ENCODE results near the gene LRRC74B.
"Not testable (repeated sequence)": the region's sequence is repeated elsewhere in the genome, so short reads cannot be mapped to it uniquely, and the experiment has no call there.

LRRC74B gene

GRCh38 chr22:21032037-21032867 is 13.5 kb upstream of the LRRC74B start, which contains the start of gene SLC7A4:
TSS of gene SLC7A4 (minus strand) at chr22:21032561. CDS start at chr22:21031812, 749 bp downstream.
- DNase-seq, result no peak

- DNase-seq, result no peak
Measured at GRCh38 chr22:21032868-21033688, 12.7 kb upstream of the LRRC74B start.

- DNase-seq, result no peak
Measured at GRCh38 chr22:21033895-21034294, 11.9 kb upstream of the LRRC74B start.

- DNase-seq, result no peak
Measured at GRCh38 chr22:21034989-21035388, 10.8 kb upstream of the LRRC74B start.

GRCh38 chr22:21038405-21038804 is 7.3 kb upstream of the LRRC74B start:
- no peak for DNase-seq

GRCh38 chr22:21039158-21039557 is 6.6 kb upstream of the LRRC74B start:
- not testable (repeated sequence) for DNase-seq

- no peak for DNase-seq
Measured at GRCh38 chr22:21041937-21042336, 3.8 kb upstream of the LRRC74B start.

GRCh38 chr22:21042978-21043859 is 2.5 kb upstream of the LRRC74B start:
- DNase-seq, result peak in 1 of 4 experiments; percentile 11

- DNase-seq, result no peak
Measured at GRCh38 chr22:21043860-21044535, 1.7 kb upstream of the LRRC74B start.

- peak; percentile 26 to 61 (median 54) for DNase-seq
Measured at GRCh38 chr22:21044931-21045584, 688 bp upstream of the LRRC74B start.

- no peak for DNase-seq
Measured at GRCh38 chr22:21047035-21047661, 1.4 kb downstream of the LRRC74B start.

GRCh38 chr22:21047730-21048129 is 2.0 kb downstream of the LRRC74B start:
- DNase-seq, result no peak

GRCh38 chr22:21048448-21048847 is 2.7 kb downstream of the LRRC74B start:
- not testable (repeated sequence) for DNase-seq

GRCh38 chr22:21048965-21049364 is 3.2 kb downstream of the LRRC74B start:
- DNase-seq, result not testable (repeated sequence)

GRCh38 chr22:21051145-21051830 is 5.5 kb downstream of the LRRC74B start:
- DNase-seq, result no peak

- DNase-seq, result no peak
Measured at GRCh38 chr22:21051831-21052400, 6.2 kb downstream of the LRRC74B start.

GRCh38 chr22:21052715-21053459 is 7.1 kb downstream of the LRRC74B start:
- no peak for DNase-seq

GRCh38 chr22:21054046-21054713 is 8.4 kb downstream of the LRRC74B start:
- DNase-seq, result no peak

All from suppressor macrophage (primary cell).